ENCODE results near the gene B4GALT7.
"Not testable (repeated sequence)": the region's sequence is repeated elsewhere in the genome, so short reads cannot be mapped to it uniquely, and the experiment has no call there.

The B4GALT7 gene

DNA sequence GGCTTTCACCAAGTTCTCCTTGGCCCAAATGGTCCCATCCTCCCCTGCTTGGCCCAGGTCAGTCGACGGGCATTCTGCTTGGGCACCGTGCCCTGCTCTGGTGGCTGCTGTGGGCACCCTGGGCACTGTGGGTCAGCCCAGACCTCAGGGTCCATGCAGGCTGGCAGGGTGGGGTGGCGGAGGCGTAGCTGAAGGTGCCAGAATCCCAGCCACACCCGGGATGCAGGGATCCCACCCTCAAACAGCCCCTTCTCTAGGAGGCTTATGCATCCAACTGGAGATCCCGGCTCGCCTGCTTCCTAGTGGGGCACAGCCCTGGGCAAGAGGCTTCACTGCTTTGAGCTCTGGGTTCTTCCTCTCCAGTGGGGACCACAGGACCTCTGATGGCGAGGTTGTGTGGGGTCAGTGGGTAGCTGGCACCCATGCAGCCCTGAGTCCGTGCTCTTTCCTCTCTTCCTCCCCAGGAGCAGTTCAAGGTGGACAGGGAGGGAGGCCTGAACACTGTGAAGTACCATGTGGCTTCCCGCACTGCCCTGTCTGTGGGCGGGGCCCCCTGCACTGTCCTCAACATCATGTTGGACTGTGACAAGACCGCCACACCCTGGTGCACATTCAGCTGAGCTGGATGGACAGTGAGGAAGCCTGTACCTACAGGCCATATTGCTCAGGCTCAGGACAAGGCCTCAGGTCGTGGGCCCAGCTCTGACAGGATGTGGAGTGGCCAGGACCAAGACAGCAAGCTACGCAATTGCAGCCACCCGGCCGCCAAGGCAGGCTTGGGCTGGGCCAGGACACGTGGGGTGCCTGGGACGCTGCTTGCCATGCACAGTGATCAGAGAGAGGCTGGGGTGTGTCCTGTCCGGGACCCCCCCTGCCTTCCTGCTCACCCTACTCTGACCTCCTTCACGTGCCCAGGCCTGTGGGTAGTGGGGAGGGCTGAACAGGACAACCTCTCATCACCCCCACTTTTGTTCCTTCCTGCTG, 9.4 kb downstream of the B4GALT7 start:
- no peak for DNase-seq (ENCODE audit: low read depth in 2 of 2)

DNA sequence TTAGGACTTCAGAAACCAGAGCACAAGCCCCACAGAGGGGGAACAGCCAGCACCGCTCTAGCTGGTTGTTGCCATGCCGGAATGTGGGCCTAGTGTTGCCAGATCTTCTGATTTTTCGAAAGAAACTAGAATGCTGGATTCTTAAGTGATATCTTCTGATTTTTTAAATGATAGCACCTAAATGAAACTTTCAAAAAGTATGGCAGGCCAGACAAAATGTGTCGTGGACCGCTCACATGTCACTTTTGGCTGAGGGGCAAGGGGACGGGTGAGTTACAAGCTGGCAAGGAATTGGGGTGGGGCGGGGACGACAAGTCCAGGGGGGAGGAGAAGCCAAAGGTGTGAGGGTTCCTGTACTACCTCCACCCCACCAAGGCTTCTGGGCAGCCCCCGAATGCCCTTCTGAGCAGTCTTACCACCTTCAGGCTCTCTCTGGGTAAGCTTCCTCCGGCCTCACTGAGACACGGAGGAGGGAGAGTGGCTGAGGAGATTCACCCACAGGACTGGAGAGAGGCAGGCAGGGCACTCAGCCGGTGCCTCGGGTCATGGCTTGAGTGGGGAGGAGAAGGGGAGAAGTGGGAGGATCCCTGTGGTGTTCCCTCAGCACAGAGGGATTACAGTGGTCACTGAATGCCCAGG, 10.3 kb downstream of the B4GALT7 start:
- DNase-seq (ENCODE audit: low read depth in 2 of 2) = no peak

DNA sequence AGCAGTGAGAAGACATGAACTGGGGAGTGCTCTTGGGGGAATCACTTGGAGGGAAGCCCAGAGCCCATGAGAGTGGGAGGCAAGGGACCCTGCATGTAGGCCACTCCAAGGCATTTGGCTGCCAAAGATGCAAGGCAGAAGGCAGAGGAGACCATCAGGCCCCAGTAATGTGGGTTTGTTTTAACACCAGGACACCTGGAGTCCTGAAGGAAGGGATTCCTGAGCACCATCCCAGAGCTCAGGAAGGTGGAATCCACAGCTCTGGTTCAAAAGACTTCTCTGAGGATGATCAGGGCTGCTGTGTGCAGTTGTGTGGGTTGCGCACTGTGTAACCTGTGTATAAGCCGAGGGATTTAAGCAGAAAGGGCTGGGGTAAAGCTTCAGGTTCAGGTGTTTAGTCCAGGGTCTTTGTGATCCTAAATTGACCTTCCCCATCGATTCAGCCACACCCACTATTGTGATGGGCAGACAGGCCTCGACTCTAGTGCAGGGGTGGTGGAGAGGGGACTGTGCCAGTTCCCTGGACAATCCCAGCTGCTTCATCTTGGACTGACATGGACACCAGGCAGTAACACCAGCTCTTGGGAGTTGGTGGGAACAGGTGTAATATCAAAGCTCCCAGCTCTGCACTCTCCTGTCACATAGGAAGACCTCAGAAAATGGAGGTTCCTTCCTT, 11.0 kb downstream of the B4GALT7 start:
- no peak for DNase-seq (ENCODE audit: low read depth in 2 of 2)

DNA sequence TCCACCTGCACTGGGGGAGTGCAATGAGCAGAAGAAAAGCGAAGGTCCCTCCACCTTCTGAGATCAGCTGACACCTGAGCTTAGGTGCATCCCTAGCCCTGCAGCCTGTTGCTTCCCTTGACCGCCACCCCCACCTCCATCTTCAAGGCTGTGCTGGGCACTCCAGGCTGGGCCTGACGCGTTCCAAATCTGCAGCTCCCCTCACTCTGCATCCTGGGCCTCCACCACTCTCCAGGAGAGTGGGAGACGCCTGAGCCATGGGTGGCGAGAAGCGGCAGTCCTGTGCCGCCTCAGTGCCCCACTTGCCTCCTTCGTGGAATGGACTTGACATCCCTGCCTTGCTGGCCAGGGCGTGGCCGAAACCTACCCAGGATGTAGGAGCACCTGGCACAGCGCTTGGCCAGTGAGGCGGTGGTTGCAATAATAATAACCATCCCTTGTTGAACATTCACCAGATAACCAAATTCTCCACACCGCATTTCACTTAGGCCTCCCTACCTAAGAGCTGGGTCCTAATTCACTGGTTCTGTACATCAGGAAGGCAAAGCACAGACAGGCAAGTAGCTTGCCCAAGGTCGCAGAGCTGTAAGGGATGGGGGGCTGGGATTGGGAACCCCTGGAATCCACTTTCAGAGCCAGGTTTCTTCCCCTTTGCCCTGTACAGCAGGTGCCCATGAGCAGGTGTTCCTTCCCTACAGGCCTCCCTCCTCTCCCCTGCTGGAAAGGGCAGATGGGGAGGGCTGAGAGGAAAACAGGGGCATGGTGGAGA, 11.7 kb downstream of the B4GALT7 start:
- no peak for DNase-seq (ENCODE audit: low read depth in 2 of 2)

DNA sequence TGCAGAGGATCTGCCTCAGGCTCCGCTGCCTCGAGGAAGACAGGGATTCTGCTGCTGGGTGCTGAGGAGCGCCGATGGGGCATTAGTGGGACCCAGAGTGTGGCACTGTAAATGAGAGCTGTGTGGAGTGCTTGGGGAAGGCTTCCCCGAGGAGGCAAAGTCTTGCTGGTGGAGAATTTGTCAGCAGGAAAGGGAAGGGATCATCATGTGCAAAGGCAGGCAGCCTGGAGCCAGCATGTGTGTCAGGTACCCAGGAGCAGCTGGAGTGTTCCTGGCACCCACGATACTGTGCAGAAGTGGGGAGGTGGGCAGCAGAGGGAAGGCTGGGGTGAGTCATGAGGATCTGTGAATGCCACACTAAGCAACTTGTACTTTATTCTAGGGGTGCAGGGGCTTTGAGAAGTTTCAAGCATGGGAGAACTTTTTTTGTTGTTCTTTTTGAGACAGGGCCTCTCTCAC, 12.3 kb downstream of the B4GALT7 start:
- no peak for DNase-seq (ENCODE audit: low read depth in 2 of 2)

DNA sequence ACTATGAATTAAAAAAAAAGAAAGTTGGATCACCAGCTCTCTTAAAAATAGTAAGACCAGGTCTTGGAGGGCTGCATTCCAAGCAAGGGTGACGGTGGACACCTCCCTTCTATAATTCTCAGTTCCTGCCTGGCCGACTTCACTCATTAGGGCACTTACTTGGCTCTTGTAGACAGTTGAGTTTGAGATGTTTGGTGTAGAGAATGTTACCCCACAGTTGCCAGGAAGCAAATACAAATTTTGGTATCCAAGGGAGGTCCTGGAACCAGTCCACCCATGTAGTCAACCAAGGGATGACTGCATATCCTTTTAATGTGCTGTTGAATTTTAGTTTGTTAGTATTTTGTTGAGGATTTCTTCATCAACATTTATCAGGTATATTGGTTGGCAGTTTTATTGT, 20.6 kb downstream of the B4GALT7 start:
- no peak for DNase-seq (ENCODE audit: low read depth in 2 of 2)

DNA sequence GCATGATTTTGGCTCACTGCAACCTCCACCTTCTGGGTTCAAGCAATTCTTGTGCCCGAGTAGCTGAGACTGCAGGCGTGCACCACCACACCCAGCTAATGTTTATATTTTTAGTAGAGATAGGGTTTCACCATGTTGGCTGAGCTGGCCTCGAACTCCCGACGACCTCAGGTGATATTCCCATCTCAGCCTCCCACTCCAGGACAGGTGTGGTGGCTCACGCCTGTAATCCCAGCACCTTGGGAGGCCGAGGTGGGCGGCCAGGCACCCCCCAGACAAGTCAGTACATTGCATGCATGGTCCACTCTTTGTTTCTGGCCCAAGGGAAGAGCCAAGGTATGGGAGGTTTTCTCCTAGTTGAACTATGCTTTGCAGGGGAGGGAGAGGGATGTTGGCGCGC, 24.2 kb downstream of the B4GALT7 start:
- not testable (repeated sequence) for DNase-seq (ENCODE audit: low read depth in 2 of 2)

DNA sequence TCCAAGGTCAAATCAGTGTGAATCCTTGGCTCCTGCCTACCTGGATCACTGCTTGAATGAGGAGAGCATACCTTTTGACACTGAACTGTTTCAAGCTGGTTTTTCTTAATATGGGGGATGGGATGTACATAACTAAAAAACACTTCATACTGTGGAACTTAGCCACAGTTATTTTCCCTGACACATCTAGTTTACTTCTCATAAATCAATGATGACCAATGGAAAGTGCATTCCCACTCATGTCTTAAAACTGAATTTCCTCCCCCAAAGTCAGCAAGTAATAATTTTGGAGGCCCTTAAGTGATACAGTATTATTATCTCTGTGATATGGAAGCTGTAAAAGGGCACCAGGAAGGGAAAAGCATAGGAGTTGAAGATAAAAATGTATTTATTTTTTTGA, 30.3 kb downstream of the B4GALT7 start:
- DNase-seq (ENCODE audit: low read depth in 2 of 2) = not testable (repeated sequence)

DNA sequence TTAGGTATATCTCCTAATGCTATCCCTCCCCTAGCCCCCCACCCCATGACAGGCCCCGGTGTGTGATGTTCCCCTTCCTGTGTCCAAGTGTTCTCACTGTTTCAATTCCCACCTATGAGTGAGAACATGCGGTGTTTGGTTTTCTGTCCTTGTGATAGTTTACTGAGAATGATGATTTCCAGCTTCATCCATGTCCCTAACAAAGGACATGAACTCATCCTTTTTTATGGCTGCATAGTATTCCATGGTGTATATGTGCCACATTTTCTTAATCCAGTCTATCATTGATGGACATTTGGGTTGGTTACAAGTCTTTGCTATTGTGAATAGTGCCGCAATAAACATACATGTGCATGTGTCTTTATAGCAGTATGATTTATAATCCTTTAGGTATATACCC, 35.0 kb downstream of the B4GALT7 start:
- not testable (repeated sequence) for DNase-seq (ENCODE audit: low read depth in 2 of 2)

DNA sequence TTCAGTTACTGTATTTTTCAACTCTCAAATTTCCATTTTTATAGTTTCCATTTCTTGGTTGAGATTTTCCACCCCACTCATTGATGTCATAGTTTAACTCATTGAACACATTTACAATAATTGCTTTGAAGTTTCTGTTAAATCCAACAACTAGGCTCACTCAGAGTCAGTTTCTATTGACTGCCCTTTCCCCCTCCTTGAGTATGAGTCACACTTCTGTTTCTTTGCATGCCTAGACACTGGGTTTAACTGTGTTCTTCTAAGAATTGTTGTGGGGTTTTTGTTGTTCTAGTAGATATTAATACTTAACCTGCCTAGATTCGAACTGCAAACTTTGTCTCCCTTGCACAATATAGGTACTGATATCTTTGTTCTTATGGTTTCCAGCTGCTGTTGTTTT, 45.5 kb downstream of the B4GALT7 start:
- DNase-seq (ENCODE audit: low read depth in 2 of 2) = not testable (repeated sequence)

DNA sequence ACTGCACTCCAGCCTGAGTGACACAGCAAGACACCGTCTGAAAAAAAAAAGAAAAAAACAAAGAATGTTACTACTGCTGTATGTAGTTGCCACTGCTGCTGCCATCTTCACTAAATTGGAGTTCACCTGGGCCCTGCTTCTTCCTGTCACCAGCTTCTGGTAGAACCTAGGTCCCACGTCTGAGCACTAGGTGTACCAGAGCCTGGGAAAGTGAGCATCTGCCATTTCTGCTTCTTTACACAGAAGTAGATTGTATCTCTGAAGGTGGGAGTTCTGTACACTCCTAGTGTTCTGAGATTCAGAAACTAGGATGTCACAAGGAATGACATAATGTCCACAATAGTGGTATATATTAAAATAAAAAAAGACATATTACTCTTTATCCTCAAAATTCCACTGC, 51.3 kb downstream of the B4GALT7 start:
- DNase-seq (ENCODE audit: low read depth in 2 of 2) = not testable (repeated sequence)

DNA sequence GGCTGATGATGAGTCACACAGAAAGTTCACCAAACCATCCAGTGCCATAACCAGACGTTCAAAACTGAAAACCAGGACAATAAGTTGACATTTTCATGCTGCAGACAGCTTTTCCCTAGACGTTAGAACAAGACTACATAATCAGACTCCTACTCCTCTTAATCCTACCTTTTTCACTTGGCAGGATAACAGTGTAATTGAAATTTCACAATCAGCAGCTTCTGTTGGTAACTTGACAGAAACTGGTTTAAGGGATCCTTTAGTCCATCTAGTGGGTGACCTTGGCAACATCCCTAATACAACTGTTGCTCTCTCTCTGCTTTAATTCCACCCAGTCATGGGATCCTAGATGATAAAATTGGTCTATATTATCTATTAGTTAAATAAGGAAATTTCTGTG, 57.9 kb downstream of the B4GALT7 start:
- not testable (repeated sequence) for DNase-seq (ENCODE audit: low read depth in 2 of 2)

DNA sequence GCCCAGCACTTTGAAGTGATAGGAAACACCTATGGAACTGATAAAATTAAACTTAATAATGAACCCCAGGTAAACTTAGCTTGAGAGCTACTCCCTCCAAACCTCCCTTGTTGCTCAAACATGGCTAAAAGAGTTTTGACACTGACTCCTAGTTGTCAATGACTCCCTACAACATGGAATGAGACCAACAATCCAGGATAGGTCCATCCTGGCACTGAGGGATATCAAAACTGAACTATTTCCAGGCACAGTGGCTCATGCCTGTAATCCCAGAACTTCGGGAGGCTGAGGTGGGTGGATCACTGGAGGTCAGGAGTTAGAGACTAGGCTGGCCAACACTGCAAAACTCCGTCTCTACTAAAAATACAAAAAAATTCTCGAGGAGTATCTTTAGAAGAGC, 58.6 kb downstream of the B4GALT7 start:
- DNase-seq (ENCODE audit: low read depth in 2 of 2) = not testable (repeated sequence)

All from stimulated activated CD4-positive, alpha-beta T cell treated with anti-CD3 and anti-CD28 coated beads, Interleukin-15, amount 100 ng/mL, for 48 hours (primary cell).